SK-N-SH (cell line): ENCODE data around the gene NEK2. TPM values are rescaled to one million over a fixed set of nuclear protein-coding genes. Genes with fewer than 3 reads are reported as not detected.

ENCODE experiments used
- CTCF ChIA-PET: fragments of 300-600, 350-600 bp; formaldehyde crosslinking; extraction: SDS; loops from one replicate; lab custom pipeline; 2021; lab: Yijun Ruan, JAX
- POLR2A ChIA-PET: fragments of 350-600 bp; sonication (Branson Sonifier 250); formaldehyde crosslinking; extraction: SDS; loops from one replicate; lab custom pipeline; 2020; ENCODE audit warnings: antibody characterized with exemption, inconsistent platforms; lab: Yijun Ruan, JAX
- DNase-seq: peaks from one replicate; pipeline ENCODE4 v3.0.0; 2012
- H2AFZ ChIP-seq: fragments of 200-600 bp; sonication (generic); 2 replicates; pipeline ENCODE4 v1.8.1; 2016; ENCODE audit warnings: antibody characterized with exemption, mild to moderate bottlenecking, low read depth
- H3F3A ChIP-seq: fragments of 200-600 bp; sonication (generic); replicated peaks from 2 replicates; pipeline ENCODE3; 2016; ENCODE audit warnings: antibody characterized with exemption, mild to moderate bottlenecking; ENCODE audit not compliant: insufficient read depth
- H3K27ac ChIP-seq, 2 experiments: fragments of 200-500 bp in 1 of 2; fragments of 200-600 bp in 1 of 2; sonication (Bioruptor generic) in 1 of 2; sonication (generic), shearing (Covaris generic) in 1 of 2; 2 replicates each; pipeline versions ENCODE4 v1.5.1 to v1.6.1; 2014 to 2016; ENCODE audit warnings: low read depth in 2 of 2, inconsistent platforms in 1 of 2, low read length in 1 of 2, mild to moderate bottlenecking in 1 of 2, mixed read lengths in 1 of 2
- H3K27me3 ChIP-seq: fragments of 200-600 bp; sonication (generic), shearing (Covaris generic); 2 replicates; pipeline ENCODE4 v1.6.1; 2016; ENCODE audit warnings: mixed run types; ENCODE audit not compliant: insufficient read depth
- H3K36me3 ChIP-seq, 2 experiments: fragments of 200-500 bp in 1 of 2; fragments of 200-600 bp in 1 of 2; sonication (Bioruptor generic) in 1 of 2; sonication (generic) in 1 of 2; replicated peaks in 1 of 2; 2 replicates each; pipeline versions ENCODE3 to v1.5.1; 2014 to 2016; ENCODE audit warnings: low read length in 1 of 2, mild to moderate bottlenecking in 1 of 2; ENCODE audit not compliant: insufficient read depth in 2 of 2, control insufficient read depth in 1 of 2
- H3K4me1 ChIP-seq, 2 experiments: fragments of 200-500 bp in 1 of 2; fragments of 200-600 bp in 1 of 2; sonication (Bioruptor generic) in 1 of 2; sonication (generic), shearing (Covaris generic) in 1 of 2; 2 replicates each; pipeline versions ENCODE4 v1.5.1 to v1.6.1; 2014 to 2016; ENCODE audit warnings: low read depth in 1 of 2, low read length in 1 of 2, mixed run types in 1 of 2; ENCODE audit not compliant: insufficient read depth in 2 of 2, control insufficient read depth in 1 of 2
- H3K4me2 ChIP-seq: fragments of 200-600 bp; sonication (generic), shearing (Covaris generic); 2 replicates; pipeline ENCODE4 v1.6.1; 2017; ENCODE audit warnings: mixed run types
- H3K4me3 ChIP-seq, 2 experiments: fragments of 200-500 bp in 1 of 2; fragments of 200-600 bp in 1 of 2; sonication (Bioruptor generic) in 1 of 2; sonication (generic), shearing (Covaris generic) in 1 of 2; 2 replicates each; pipeline versions ENCODE4 v1.5.1 to v1.8.1; 2014 to 2016; ENCODE audit warnings: low read depth in 2 of 2, inconsistent platforms in 1 of 2, low read length in 1 of 2, mild to moderate bottlenecking in 1 of 2, mixed read lengths in 1 of 2, moderate library complexity in 1 of 2
- H3K79me2 ChIP-seq: fragments of 200-600 bp; sonication (generic); 2 replicates; pipeline ENCODE4 v1.8.1; 2017; ENCODE audit warnings: mild to moderate bottlenecking; ENCODE audit not compliant: insufficient read depth
- H3K9ac ChIP-seq: fragments of 200-600 bp; sonication (generic); 2 replicates; pipeline ENCODE4 v1.6.1; 2017; ENCODE audit warnings: mixed run types
- H3K9me2 ChIP-seq: fragments of 200-600 bp; sonication (generic); 2 replicates; pipeline ENCODE4 v1.6.1; 2017; ENCODE audit warnings: mixed run types
- H3K9me3 ChIP-seq: fragments of 200-600 bp; sonication (generic); 2 replicates; pipeline ENCODE4 v1.6.1; 2017; ENCODE audit warnings: mixed run types, mild to moderate bottlenecking, moderate library complexity
- H4K20me1 ChIP-seq: fragments of 200-600 bp; sonication (generic); 2 replicates; pipeline ENCODE4 v1.6.1; 2017; ENCODE audit warnings: mild to moderate bottlenecking, mixed run types; ENCODE audit not compliant: insufficient read depth
- EP300 ChIP-seq, 2 experiments: IDR thresholded peaks; 2 replicates each; pipeline versions ENCODE4 v1.4.0 to v1.6.1; 2012; ENCODE audit warnings: borderline replicate concordance in 1 of 2, low read depth in 1 of 2, low read length in 1 of 2
- FOXJ3 ChIP-seq: sonication (generic); formaldehyde crosslinking; IDR thresholded peaks from 2 replicates; pipeline ENCODE4 v1.5.1; 2020; ENCODE audit warnings: mild to moderate bottlenecking, missing genetic modification reagents
- GABPA ChIP-seq: IDR thresholded peaks from 2 replicates; pipeline ENCODE4 v1.4.0; 2012; ENCODE audit warnings: low read depth, mild to moderate bottlenecking
- MEF2A ChIP-seq: IDR thresholded peaks from 2 replicates; pipeline ENCODE4 v1.4.0; 2012; ENCODE audit warnings: low read depth, borderline replicate concordance
- NFIC ChIP-seq: IDR thresholded peaks from 2 replicates; pipeline ENCODE4 v1.4.0; 2012; ENCODE audit warnings: borderline replicate concordance
- POLR2AphosphoS5 ChIP-seq: IDR thresholded peaks from 2 replicates; pipeline ENCODE4 v1.6.1; 2012; ENCODE audit warnings: low read depth, low read length
- RAD21 ChIP-seq: IDR thresholded peaks from 2 replicates; pipeline ENCODE4 v1.6.1; 2012; ENCODE audit warnings: mild to moderate bottlenecking, low read length
- RCOR1 ChIP-seq: fragments of 150-350 bp; IDR thresholded peaks from 2 replicates; pipeline ENCODE4 v1.6.1; 2017; ENCODE audit warnings: antibody characterized with exemption, low read length
- SIN3A ChIP-seq: IDR thresholded peaks from 2 replicates; pipeline ENCODE4 v1.6.1; 2012; ENCODE audit warnings: low read depth, mild to moderate bottlenecking, low read length, moderate library complexity, borderline replicate concordance
- TAF1 ChIP-seq: IDR thresholded peaks from 2 replicates; pipeline ENCODE4 v1.6.1; 2012; ENCODE audit warnings: low read depth, mild to moderate bottlenecking, low read length, moderate library complexity, borderline replicate concordance
- TCF12 ChIP-seq: IDR thresholded peaks from 2 replicates; pipeline ENCODE4 v1.4.0; 2012
- YY1 ChIP-seq: IDR thresholded peaks from 2 replicates; pipeline ENCODE4 v1.4.0; 2012; ENCODE audit warnings: low read depth, mild to moderate bottlenecking
- WGBS: methylation state at CpG from one replicate; pipeline ENCODE4 v1.1.6; 2017; ENCODE audit warnings: low lambda C conversion rate; 5-methylcytosine and 5-hydroxymethylcytosine counted together
- polyA plus RNA-seq, 3 experiments: library from polyadenylated mRNA; depleted of rRNA; stranded (reverse); fragments of >200 nt; gene quantifications; 2 replicates each; pipeline ENCODE4 v1.2.3, GENCODE V29; 2012
- TF ChIP-seq, protein P1 (sequence below): fragments of 200-600 bp; sonication (generic); IDR thresholded peaks from 2 replicates; pipeline ENCODE4 v1.6.1; 2017; ENCODE audit warnings: antibody characterized with exemption, mild to moderate bottlenecking, moderate library complexity
- TF ChIP-seq, protein P2 (sequence below): fragments of 150-350 bp; IDR thresholded peaks from 2 replicates; pipeline ENCODE4 v1.6.1; 2017; ENCODE audit warnings: antibody characterized with exemption, low read length, low read depth, borderline replicate concordance
- TF ChIP-seq, protein P3 (sequence below): fragments of 150-350 bp; IDR thresholded peaks from 2 replicates; pipeline ENCODE4 v1.6.1; 2016; ENCODE audit warnings: mild to moderate bottlenecking, low read depth, low read length
- TF ChIP-seq, protein P4 (sequence below): IDR thresholded peaks from 2 replicates; pipeline ENCODE4 v1.6.1; 2012; ENCODE audit warnings: mild to moderate bottlenecking, low read depth, low read length, moderate library complexity
- TF ChIP-seq, protein P5 (sequence below): IDR thresholded peaks from 2 replicates; pipeline ENCODE4; 2012
- TF ChIP-seq, protein P6 (sequence below): IDR thresholded peaks from 2 replicates; pipeline ENCODE4 v1.4.0; 2012; ENCODE audit warnings: low read depth, borderline replicate concordance
- TF ChIP-seq, protein P7 (sequence below): IDR thresholded peaks from 2 replicates; pipeline ENCODE4 v1.4.0; 2012; ENCODE audit warnings: low read depth, borderline replicate concordance

Gene NEK2
- polyA plus RNA-seq, 1 of the 3 experiments (the other 2 are of a cell fraction): 9.4 TPM

DNA sequence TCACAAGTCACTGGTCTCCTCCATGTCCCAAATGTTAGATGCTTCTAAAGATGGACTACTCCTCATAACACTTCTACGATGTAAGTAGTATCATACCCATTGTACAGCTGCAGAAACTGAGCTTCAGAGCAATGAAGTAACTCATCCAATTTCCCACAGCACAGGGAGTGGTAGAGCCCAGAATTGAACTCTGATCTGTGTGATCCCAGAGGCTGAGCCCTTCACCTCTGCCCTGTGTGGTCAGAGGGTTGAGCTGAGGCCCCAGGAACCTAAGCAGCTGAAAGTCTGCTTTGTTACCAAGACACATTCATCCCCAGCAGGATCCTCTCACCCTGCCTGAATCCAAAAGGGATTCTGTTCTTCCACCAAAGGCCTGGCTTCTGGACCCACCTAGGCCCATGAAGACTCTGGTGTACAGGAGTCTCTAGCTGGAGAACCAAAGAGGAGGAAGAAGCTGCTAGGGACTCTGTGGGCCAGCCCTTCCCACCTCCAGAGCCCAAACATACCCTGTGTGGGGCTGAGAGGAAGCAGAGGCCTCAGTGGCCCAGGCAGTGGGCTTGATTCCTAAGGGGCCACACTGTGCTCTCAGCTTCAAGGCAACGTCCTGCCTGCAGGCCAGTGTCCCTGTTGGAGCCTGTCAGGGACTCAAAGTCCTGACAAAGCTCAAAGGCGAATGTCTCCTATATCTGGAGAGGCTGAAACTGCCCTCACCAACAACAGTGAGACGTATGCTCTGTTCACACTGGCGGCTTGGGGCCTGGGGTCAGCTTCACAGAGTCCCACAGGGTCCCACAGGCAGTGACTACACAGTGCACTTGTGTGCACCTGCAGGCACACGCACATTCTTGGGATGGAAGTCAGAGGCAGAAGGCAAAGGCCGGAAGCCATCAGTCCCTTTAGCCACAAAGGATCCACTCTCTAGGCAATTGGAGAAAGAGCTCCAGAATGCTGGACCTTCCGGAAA, 56.1 kb downstream of the NEK2 start:
- CTCF ChIA-PET: interaction anchor here (1.0 to 1.6 kb wide), 4 partner anchors 17 to 416 kb away, joined by 3 to 5 read pairs (median 4); partner anchors contain the start of genes DTL and INTS7
- no peak overlapping the region for H3K27ac ChIP-seq
- POLR2A ChIA-PET: no interaction called here
- H3K79me2 ChIP-seq: no peaks in the 10 kb centered on the region
- H3K9me2 ChIP-seq: no peaks in the 10 kb centered on the region
- no peak overlapping the region for H3K4me3 ChIP-seq
- H4K20me1 ChIP-seq: no peaks in the 10 kb centered on the region
- H3F3A ChIP-seq: no peaks in the 10 kb centered on the region
- peaks cover 0 to 3% of the 10 kb centered on the region in 2 experiments; a peak in 1 of 4 replicates for H3K4me1 ChIP-seq
- no peak for DNase-seq
- no peak overlapping the region for H2AFZ ChIP-seq
- no peak overlapping the region for H3K9ac ChIP-seq
- H3K4me2 ChIP-seq: no peak overlapping the region
- H3K36me3 ChIP-seq: no peaks in the 10 kb centered on the region
- 77% methylated on average over 7 of the region's 8 CpGs for WGBS
- H3K27me3 ChIP-seq: no peaks in the 10 kb centered on the region
- H3K9me3 ChIP-seq: no peaks in the 10 kb centered on the region
- TF ChIP-seq, protein P1, sequence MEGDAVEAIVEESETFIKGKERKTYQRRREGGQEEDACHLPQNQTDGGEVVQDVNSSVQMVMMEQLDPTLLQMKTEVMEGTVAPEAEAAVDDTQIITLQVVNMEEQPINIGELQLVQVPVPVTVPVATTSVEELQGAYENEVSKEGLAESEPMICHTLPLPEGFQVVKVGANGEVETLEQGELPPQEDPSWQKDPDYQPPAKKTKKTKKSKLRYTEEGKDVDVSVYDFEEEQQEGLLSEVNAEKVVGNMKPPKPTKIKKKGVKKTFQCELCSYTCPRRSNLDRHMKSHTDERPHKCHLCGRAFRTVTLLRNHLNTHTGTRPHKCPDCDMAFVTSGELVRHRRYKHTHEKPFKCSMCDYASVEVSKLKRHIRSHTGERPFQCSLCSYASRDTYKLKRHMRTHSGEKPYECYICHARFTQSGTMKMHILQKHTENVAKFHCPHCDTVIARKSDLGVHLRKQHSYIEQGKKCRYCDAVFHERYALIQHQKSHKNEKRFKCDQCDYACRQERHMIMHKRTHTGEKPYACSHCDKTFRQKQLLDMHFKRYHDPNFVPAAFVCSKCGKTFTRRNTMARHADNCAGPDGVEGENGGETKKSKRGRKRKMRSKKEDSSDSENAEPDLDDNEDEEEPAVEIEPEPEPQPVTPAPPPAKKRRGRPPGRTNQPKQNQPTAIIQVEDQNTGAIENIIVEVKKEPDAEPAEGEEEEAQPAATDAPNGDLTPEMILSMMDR: no peak
- TF ChIP-seq GABPA (no peak), MEF2A (no peak), YY1 (no peak), TCF12 (no peak), RAD21 (no peak), POLR2AphosphoS5 (no peak), NFIC (no peak), RCOR1 (no peak), EP300 (IDR thresholded peaks at IDR 0.05; ENCODE audit: borderline replicate concordance in 1 of 2, low read depth in 1 of 2, low read length in 1 of 2) (no peak), FOXJ3 (CRISPR knock-in tag) (no peak), TAF1 (no peak), SIN3A (no peak)
- TF ChIP-seq, protein P2, sequence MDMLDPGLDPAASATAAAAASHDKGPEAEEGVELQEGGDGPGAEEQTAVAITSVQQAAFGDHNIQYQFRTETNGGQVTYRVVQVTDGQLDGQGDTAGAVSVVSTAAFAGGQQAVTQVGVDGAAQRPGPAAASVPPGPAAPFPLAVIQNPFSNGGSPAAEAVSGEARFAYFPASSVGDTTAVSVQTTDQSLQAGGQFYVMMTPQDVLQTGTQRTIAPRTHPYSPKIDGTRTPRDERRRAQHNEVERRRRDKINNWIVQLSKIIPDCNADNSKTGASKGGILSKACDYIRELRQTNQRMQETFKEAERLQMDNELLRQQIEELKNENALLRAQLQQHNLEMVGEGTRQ: no peak
- TF ChIP-seq, protein P3, sequence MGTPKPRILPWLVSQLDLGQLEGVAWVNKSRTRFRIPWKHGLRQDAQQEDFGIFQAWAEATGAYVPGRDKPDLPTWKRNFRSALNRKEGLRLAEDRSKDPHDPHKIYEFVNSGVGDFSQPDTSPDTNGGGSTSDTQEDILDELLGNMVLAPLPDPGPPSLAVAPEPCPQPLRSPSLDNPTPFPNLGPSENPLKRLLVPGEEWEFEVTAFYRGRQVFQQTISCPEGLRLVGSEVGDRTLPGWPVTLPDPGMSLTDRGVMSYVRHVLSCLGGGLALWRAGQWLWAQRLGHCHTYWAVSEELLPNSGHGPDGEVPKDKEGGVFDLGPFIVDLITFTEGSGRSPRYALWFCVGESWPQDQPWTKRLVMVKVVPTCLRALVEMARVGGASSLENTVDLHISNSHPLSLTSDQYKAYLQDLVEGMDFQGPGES: no peak
- TF ChIP-seq, protein P4, sequence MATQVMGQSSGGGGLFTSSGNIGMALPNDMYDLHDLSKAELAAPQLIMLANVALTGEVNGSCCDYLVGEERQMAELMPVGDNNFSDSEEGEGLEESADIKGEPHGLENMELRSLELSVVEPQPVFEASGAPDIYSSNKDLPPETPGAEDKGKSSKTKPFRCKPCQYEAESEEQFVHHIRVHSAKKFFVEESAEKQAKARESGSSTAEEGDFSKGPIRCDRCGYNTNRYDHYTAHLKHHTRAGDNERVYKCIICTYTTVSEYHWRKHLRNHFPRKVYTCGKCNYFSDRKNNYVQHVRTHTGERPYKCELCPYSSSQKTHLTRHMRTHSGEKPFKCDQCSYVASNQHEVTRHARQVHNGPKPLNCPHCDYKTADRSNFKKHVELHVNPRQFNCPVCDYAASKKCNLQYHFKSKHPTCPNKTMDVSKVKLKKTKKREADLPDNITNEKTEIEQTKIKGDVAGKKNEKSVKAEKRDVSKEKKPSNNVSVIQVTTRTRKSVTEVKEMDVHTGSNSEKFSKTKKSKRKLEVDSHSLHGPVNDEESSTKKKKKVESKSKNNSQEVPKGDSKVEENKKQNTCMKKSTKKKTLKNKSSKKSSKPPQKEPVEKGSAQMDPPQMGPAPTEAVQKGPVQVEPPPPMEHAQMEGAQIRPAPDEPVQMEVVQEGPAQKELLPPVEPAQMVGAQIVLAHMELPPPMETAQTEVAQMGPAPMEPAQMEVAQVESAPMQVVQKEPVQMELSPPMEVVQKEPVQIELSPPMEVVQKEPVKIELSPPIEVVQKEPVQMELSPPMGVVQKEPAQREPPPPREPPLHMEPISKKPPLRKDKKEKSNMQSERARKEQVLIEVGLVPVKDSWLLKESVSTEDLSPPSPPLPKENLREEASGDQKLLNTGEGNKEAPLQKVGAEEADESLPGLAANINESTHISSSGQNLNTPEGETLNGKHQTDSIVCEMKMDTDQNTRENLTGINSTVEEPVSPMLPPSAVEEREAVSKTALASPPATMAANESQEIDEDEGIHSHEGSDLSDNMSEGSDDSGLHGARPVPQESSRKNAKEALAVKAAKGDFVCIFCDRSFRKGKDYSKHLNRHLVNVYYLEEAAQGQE: no peak
- TF ChIP-seq, protein P5, sequence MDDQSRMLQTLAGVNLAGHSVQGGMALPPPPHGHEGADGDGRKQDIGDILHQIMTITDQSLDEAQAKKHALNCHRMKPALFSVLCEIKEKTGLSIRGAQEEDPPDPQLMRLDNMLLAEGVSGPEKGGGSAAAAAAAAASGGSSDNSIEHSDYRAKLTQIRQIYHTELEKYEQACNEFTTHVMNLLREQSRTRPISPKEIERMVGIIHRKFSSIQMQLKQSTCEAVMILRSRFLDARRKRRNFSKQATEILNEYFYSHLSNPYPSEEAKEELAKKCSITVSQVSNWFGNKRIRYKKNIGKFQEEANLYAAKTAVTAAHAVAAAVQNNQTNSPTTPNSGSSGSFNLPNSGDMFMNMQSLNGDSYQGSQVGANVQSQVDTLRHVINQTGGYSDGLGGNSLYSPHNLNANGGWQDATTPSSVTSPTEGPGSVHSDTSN: no peak
- TF ChIP-seq, protein P6, sequence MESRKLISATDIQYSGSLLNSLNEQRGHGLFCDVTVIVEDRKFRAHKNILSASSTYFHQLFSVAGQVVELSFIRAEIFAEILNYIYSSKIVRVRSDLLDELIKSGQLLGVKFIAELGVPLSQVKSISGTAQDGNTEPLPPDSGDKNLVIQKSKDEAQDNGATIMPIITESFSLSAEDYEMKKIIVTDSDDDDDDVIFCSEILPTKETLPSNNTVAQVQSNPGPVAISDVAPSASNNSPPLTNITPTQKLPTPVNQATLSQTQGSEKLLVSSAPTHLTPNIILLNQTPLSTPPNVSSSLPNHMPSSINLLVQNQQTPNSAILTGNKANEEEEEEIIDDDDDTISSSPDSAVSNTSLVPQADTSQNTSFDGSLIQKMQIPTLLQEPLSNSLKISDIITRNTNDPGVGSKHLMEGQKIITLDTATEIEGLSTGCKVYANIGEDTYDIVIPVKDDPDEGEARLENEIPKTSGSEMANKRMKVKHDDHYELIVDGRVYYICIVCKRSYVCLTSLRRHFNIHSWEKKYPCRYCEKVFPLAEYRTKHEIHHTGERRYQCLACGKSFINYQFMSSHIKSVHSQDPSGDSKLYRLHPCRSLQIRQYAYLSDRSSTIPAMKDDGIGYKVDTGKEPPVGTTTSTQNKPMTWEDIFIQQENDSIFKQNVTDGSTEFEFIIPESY: no peak
- TF ChIP-seq, protein P7, sequence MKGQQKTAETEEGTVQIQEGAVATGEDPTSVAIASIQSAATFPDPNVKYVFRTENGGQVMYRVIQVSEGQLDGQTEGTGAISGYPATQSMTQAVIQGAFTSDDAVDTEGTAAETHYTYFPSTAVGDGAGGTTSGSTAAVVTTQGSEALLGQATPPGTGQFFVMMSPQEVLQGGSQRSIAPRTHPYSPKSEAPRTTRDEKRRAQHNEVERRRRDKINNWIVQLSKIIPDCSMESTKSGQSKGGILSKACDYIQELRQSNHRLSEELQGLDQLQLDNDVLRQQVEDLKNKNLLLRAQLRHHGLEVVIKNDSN: no peak
